ENCODE results near the gene UGT1A5.

UGT1A5 gene

GRCh38 chr2:233773854-233774253 lies 61.1 kb downstream of the UGT1A5 start:
- in situ Hi-C loops (cut with HindIII; ENCODE audit: low sequenced_read_pairs): loop anchor here (5.0 kb wide), 1 partner anchor 68 kb away; no protein-coding TSS in a partner anchor

DNA sequence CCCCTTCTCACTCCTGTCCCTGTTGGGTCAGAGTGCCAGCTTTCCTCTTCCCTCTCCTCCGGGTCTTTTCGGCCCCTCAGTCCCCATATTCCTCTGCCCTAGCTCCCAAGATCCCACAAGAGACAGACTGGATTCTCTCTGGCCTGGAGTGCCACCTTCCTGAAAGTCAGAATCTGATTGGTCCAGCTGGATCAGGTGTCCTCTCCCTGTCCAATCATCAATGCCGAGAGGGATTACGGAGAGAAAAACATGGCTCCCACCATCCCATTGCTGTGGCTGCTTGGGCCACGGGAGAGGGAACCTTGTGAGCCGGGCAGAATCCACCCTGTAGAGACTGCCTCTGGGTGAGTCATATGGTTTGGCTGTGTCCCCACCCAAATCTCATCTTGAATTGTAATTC lies 62.7 kb downstream of the UGT1A5 start:
- in situ Hi-C loops (cut with HindIII; ENCODE audit: low sequenced_read_pairs): no loop called here

DNA sequence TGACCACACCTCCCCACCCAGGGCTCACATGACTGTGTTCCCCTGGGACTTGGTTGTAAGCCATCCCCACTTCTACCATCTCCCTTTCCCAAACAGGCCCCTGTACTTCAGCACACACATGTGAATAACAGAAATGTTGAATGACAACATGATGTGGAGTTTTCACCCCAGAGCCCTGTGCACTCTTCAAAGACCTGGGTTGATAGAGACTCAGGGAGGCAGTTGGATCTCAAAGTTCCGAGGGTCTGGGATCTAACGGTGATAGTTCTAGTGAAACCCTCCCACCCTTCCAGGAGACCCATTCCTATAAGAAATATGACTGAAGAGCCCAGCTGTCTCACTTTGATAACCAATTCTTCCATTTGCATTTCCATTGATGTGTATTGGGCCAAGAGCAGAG lies 65.3 kb downstream of the UGT1A5 start, which contains the start of gene MROH2A:
Gene MROH2A, plus strand, starts transcription at position 301 of the 400 bp plus-strand sequence. CDS start 1,029 bp downstream, outside the sequence.
- in situ Hi-C loops (cut with HindIII; ENCODE audit: low sequenced_read_pairs): no loop called here

GRCh38 chr2:233779722-233780121 lies 67.0 kb downstream of the UGT1A5 start:
- in situ Hi-C loops (cut with HindIII; ENCODE audit: low sequenced_read_pairs): no loop called here

DNA sequence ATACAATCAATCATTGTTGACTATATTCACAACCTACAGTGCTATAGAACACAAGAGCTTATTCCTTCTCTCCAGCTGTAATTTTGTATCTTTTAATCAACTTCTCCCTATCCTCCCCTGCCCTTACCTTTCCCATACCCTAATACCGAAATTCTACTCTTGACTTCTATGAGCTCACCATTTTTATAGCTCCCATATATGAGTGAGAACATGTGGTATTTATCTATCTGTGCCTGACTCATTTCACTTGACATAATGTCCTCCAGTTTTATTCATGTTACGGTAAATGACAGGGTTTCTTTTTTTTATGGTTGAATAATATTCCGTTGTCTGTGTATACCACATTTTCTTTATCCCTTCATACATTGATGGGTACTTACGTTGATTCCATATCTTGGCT lies 68.1 kb downstream of the UGT1A5 start:
- in situ Hi-C loops (cut with HindIII; ENCODE audit: low sequenced_read_pairs): no loop called here

- in situ Hi-C loops (cut with HindIII; ENCODE audit: low sequenced_read_pairs): no loop called here
Measured at GRCh38 chr2:233789554-233789953, 76.8 kb downstream of the UGT1A5 start.

GRCh38 chr2:233791151-233791882 lies 78.6 kb downstream of the UGT1A5 start:
- in situ Hi-C loops (cut with HindIII; ENCODE audit: low sequenced_read_pairs): no loop called here

DNA sequence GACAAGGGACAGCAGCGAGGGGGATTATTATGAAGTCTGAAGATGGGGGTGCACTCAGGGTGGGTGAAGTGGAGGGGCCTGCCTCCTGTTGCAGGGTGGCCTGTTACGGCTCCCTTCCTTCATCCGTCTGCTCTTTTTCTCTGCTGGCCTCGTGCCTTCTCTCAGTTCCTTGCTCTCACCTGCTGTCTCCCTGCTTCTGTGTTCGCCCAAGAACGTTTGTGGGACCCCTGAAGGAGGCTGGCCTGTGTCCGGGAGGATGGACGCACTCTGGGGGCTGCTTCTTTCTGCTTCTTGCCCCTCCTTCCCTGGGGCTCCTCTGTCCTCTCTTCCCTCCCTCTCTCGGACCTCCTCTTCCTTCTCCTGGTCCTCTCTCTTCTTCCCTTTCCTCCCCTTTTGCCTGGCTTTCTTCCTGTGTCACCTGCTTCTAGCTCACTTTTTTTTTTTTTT lies 79.2 kb downstream of the UGT1A5 start:
- in situ Hi-C loops (cut with HindIII; ENCODE audit: low sequenced_read_pairs): no loop called here

DNA sequence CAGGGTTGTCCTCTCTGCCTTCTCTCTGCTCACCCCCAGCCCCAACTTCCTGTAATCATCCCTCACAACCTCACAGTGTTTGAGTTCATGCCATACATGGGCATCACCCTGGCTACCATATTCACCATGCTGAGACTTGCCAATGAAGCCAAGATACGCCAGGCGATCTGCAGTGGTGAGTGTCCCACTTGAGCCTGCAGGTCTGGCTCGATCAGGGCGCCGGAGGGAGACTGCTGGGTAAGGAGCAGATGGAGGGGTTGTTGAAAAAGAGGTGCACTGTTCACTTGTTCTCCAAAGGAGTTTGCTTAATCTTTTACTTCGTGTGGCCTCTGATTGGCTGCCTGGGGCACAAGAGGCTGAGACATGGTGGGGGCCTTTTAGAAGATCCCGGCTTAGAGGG lies 80.0 kb downstream of the UGT1A5 start:
- in situ Hi-C loops (cut with HindIII; ENCODE audit: low sequenced_read_pairs): no loop called here

DNA sequence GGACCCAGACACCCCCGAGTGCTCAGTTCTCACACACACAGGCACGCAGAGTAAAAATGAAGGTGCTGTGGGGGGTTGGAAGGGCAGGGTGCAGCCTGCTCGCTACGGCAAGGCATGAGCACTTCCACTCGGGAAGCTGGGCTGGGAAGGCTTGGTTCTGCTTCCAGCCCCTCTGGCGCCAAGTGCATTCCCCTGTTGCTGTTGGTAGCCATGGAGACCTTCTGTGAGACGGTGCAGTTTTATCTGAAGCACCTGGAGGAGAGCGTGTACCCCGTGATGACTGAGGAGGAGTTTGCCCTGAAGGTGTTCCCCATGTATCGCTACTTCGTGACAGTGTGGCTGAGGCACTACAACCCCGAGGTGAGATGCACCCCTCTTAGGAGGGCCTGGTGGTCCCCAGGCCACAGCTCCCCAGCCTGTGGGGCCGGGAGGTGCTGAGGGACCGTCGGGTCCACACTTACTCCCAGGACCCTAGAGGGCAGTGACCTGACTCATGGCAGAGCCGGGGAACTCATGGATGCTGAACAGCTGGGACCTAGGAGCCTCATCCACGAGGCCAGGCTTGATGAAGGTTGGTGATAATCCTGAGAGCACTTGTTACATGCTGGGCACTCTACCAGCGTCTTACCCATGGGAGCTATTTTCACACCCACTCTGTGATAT lies 80.9 kb downstream of the UGT1A5 start:
- in situ Hi-C loops (cut with HindIII; ENCODE audit: low sequenced_read_pairs): no loop called here

DNA sequence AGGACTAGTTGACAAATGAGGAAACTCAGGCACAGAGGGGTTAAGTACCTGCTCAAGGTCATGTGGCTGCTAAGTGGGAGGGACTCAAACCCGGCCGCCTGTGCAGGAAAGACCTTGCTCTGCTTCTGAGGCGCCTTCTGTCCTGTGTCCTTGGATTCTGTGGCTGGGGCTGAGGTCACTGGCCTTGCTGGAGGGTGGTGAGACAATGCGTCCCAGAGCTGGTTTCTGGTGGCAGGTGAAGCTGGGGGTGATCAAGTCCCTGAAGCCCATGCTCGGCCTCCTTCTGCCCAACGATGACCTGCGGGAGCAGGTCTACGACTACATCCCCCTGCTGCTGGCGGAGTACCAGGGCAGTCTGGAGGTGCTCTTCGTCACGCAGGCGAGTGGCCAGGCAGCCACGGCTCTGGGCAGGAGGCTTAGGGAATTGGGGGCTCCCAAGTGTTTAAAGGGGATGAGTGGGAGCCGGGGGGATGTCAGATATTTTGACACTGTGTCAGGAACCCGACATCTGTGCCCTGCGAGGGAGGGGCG lies 81.5 kb downstream of the UGT1A5 start:
- in situ Hi-C loops (cut with HindIII; ENCODE audit: low sequenced_read_pairs): no loop called here

DNA sequence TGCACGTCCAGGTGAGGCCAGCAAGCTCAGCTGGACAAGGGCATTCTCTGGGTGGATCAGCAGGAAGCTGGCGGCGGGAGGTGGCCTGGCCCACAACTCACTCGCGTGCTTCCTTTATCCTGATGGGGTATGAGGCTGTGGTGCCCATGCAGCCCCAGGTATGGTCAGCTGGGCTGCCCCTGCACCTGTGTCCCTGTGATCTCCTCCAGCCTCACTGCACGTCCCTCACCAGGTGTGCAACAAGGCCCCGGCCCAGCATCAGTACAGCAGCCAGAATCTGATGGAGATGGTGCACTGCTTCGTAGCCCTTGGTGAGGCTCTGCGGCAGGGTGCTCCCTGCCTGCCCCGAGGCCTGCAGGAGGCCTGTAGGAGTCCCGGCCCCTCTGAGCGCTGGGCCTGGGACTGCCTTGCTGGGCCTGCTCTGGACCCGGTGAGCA lies 83.0 kb downstream of the UGT1A5 start:
- in situ Hi-C loops (cut with HindIII; ENCODE audit: low sequenced_read_pairs): no loop called here

DNA sequence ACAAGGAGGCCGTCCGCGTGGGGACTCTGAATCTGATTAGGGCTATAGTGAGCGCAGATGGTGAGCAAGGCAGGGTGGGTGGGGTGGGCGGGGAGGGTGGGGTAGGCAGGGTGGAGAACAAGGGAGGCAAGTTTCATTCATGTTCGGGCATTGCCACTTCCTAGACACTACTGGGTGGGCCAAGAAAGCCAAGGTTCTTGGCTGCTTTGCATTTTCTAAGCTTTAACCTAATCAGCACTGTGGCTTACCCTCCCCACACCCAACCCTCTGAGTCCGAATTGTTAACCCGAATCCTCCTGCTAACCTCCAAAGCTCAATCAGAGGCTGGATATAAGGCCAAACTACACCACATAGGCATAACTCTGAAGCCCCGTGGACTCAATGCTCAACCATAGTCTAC lies 83.5 kb downstream of the UGT1A5 start:
- in situ Hi-C loops (cut with HindIII; ENCODE audit: low sequenced_read_pairs): no loop called here

DNA sequence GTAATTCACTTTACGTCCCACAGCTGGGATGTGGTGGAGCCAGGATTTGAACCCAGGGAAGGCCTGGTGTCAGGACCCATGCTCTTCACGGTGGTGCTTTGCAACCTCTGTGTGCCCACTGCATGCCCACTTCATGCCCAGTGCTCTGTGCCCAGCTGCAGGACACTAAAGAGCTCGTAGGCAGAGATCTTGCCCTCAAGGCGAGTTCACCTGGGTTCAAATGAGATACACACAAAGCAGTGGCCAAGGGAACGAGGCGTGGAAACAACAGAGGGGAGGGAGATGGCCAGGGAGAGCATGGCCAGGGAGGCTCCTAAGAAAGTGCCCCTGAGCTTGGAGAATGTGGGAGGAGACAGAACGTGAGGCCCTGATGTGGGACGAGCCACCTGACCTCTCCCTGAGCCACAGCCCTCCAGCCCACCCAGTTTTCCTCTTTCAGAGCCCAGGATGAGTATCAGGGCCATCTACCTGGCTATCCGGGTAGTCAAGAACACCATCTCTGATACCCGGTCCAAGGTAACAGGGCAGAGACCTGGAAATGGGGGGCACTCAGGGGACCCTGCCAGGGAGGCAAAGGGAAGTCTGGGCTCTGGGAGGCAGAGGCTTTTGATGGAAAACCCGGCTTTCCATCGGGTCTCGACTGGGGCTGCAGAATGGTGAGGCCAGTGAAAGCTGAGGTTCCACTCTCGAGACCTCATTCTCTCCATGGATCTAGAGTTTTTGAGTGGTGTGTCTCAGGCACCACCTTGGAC lies 85.8 kb downstream of the UGT1A5 start:
- in situ Hi-C loops (cut with HindIII; ENCODE audit: low sequenced_read_pairs): no loop called here

DNA sequence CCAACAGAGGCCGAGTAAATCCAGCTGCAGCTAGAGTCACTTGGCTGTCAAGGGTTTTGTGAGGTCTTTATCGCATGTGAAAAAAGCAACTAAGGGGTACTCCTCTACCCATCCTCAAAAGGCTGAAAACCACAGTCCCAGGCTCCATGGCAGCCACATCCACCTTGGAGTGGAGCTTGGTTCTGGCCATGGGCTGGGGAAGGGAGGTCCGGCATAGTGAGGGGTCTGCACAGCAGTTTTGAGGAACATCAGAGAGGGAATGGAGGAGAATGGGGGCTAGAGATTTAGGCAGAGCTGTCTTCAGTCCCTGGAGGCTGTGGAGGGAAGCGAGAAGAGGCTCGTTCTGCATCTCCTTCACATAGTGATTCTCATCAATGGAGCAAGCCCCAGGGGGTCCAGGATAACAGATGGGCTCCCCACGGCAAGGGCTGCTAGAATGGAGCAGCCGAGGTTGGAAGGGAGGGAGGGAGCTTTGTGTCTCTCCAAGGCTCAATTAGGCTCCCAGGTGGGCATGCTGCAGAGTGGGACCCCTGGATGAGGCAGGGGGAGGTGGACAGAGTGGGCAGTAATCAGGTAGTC lies 86.5 kb downstream of the UGT1A5 start:
- in situ Hi-C loops (cut with HindIII; ENCODE audit: low sequenced_read_pairs): no loop called here

DNA sequence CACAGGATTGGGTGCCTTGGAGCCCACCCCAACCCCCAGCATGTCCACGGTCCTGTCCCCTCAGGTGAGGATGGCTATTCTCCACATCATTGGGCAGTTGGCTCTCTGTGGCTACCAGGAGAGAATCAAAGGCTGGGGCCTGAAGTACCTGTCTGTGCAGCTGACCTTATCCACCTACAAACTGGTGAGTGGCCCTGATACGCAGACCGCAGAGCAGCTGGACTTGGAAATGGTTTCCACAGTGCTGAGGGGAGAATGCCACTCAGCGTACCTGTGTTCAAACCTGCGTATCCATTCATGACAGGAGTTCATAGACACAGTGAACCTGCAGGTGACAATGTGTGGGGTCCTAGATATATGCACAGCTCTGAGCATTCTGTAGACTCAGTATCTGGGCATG lies 87.0 kb downstream of the UGT1A5 start:
- in situ Hi-C loops (cut with HindIII; ENCODE audit: low sequenced_read_pairs): no loop called here

GRCh38 chr2:233800208-233800607 lies 87.5 kb downstream of the UGT1A5 start:
- in situ Hi-C loops (cut with HindIII; ENCODE audit: low sequenced_read_pairs): no loop called here

- in situ Hi-C loops (cut with HindIII; ENCODE audit: low sequenced_read_pairs): no loop called here
Measured at GRCh38 chr2:233801357-233802131, 88.8 kb downstream of the UGT1A5 start.

- in situ Hi-C loops (cut with HindIII; ENCODE audit: low sequenced_read_pairs): no loop called here
Measured at GRCh38 chr2:233802132-233802815, 89.6 kb downstream of the UGT1A5 start.
